Measurements from ENCODE around the gene KPNA5.

DNA sequence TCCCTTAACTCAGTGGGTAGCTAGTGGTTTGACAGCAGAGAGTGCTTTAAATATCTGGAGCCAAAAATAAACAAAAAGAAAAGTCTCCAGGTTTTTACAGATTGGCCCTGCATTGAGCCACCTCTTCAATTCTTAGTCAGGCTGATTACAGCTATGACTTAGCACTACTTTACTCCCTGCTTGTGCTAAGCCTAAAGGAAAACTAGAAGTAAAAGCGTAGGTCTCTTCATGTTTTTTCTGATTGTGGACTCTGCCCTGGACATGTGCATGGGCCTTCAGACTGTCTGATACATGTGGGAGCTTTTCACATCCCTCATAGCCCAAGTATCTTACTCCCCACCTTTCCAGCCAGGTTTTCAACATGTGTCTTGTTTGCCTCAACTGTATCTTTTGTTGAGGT, 33.3 kb downstream of the KPNA5 start:
- TF ChIP-seq POLR2A (IDR thresholded peaks at IDR 0.05): no peak
- TF ChIP-seq, protein P1, sequence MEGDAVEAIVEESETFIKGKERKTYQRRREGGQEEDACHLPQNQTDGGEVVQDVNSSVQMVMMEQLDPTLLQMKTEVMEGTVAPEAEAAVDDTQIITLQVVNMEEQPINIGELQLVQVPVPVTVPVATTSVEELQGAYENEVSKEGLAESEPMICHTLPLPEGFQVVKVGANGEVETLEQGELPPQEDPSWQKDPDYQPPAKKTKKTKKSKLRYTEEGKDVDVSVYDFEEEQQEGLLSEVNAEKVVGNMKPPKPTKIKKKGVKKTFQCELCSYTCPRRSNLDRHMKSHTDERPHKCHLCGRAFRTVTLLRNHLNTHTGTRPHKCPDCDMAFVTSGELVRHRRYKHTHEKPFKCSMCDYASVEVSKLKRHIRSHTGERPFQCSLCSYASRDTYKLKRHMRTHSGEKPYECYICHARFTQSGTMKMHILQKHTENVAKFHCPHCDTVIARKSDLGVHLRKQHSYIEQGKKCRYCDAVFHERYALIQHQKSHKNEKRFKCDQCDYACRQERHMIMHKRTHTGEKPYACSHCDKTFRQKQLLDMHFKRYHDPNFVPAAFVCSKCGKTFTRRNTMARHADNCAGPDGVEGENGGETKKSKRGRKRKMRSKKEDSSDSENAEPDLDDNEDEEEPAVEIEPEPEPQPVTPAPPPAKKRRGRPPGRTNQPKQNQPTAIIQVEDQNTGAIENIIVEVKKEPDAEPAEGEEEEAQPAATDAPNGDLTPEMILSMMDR (IDR thresholded peaks at IDR 0.05): no peak
